Measurements from ENCODE around the gene RBM25. TPM values are rescaled to one million over a fixed set of nuclear protein-coding genes. Genes with fewer than 3 reads are reported as not detected.

Gene RBM25
- total and polyA plus RNA-seq, 11 donors = 13.1 to 49.2 (median 36.6) TPM

GRCh38 chr14:73153272-73153671, 94.9 kb downstream of the RBM25 start:
- peak in 2 of 4 donors; percentile 39 to 53 for ATAC-seq
- Histone ChIP-seq H3K36me3 (peaks cover 0 to 100% (median 92%) of the 10 kb centered on the region in 9 donors), H3K27ac (no peak overlapping the region)

GRCh38 chr14:73162251-73162650, 103.9 kb downstream of the RBM25 start:
- H3K27ac ChIP-seq = no peak overlapping the region
- H3K4me1 ChIP-seq = no peaks in the 10 kb centered on the region
- no peaks in the 10 kb centered on the region for H3K27me3 ChIP-seq
- H3K9me3 ChIP-seq = no peaks in the 10 kb centered on the region
- DNase-seq (no peak), ATAC-seq (no peak)
- H3K4me3 ChIP-seq = no peak overlapping the region
- WGBS, 4 donors = 83 to 96% (median 91%) methylated on average over 11 of the region's 11 CpGs
- intact Hi-C loops (cut with DNase I) = no loop called here
- TF ChIP-seq POLR2A (IDR thresholded peaks at IDR 0.05) = no peak
- TF ChIP-seq CTCF (IDR thresholded peaks at IDR 0.05) = no peak
- peaks cover 0 to 97% (median 94%) of the 10 kb centered on the region in 9 donors for H3K36me3 ChIP-seq

More at GRCh38 chr14:73153272-73153671, 94.9 kb downstream of the RBM25 start:
- no peak for DNase-seq
- Histone ChIP-seq H3K4me1 (peaks cover 0 to 7% (median 0%) of the 10 kb centered on the region in 12 donors), H3K9me3 (no peaks in the 10 kb centered on the region), H3K4me3 (no peak overlapping the region), H3K27me3 (no peaks in the 10 kb centered on the region)
- intact Hi-C loops (cut with DNase I) = no loop called here
- TF ChIP-seq CTCF (IDR thresholded peaks at IDR 0.05) = no peak
- no peak for TF ChIP-seq POLR2A (IDR thresholded peaks at IDR 0.05)

GRCh38 chr14:73166399-73166798, 108.1 kb downstream of the RBM25 start:
- Histone ChIP-seq H3K27ac (no peak overlapping the region), H3K4me3 (no peak overlapping the region), H3K36me3 (peaks cover 0 to 98% (median 93%) of the 10 kb centered on the region in 9 donors), H3K27me3 (no peaks in the 10 kb centered on the region), H3K9me3 (no peaks in the 10 kb centered on the region), H3K4me1 (no peaks in the 10 kb centered on the region)
- intact Hi-C loops (cut with DNase I) = no loop called here
- TF ChIP-seq CTCF (IDR thresholded peaks at IDR 0.05) = no peak
- TF ChIP-seq POLR2A (IDR thresholded peaks at IDR 0.05) = no peak
- ATAC-seq (no peak), DNase-seq (no peak)
- 68 to 96% (median 83%) methylated on average over 1 of the region's 1 CpG for WGBS, 4 donors

- no peak overlapping the region for H3K4me3 ChIP-seq
- H3K27ac ChIP-seq = no peak overlapping the region
- no peak for ATAC-seq
- H3K4me1 ChIP-seq = no peaks in the 10 kb centered on the region
- TF ChIP-seq CTCF (IDR thresholded peaks at IDR 0.05) (no peak), POLR2A (IDR thresholded peaks at IDR 0.05) (no peak)
- 87 to 91% (median 89%) methylated on average over 4 of the region's 4 CpGs for WGBS, 4 donors
- H3K9me3 ChIP-seq = no peaks in the 10 kb centered on the region
- peaks cover 0 to 98% (median 93%) of the 10 kb centered on the region in 9 donors for H3K36me3 ChIP-seq
- H3K27me3 ChIP-seq = no peaks in the 10 kb centered on the region
- DNase-seq = no peak
- intact Hi-C loops (cut with DNase I) = no loop called here
Observed at GRCh38 chr14:73167727-73168126, 109.4 kb downstream of the RBM25 start.
